ENCODE results near the gene DUSP5. TPM values are rescaled to one million over a fixed set of nuclear protein-coding genes. Genes with fewer than 3 reads are reported as not detected.

Gene DUSP5
- total and polyA plus RNA-seq, 2 of the 4 experiments (the other 2 are of a cell fraction) = 42.1 to 48.1 TPM

DNA sequence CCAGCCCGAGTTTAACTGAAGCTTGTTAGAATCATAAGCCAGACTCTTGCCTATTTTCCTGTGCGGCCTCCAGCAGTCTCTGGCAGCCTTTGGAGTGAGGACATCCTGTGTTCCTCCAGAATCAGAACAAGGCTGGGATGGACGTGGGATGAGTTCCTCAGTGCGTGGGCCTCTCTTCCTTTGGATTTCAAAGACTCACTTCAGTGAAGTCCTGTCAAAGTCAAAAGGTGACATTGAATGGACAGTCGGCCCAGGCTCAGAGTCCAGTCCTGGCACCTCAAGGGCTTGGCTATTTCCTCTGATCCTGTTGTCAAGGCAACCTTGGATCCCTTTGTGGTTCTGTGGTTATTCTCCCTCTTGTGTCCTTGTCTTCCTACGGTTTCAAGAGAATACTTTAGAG, 48.4 kb downstream of the DUSP5 start:
- 0 out of 2 replicates have a peak overlapping the region, but pooled peaks have one; percentile 7 for H4K91ac ChIP-seq (ENCODE audit: insufficient read depth, low read depth, low read length)
- DNase-seq (no peak), ATAC-seq (ENCODE audit: low read depth) (no peak)
- H2BK20ac ChIP-seq (ENCODE audit: low read depth, low read length) = peak overlapping the region; percentile 48; the same call in 1 of the 2 replicates
- 0 out of 3 replicates have a peak overlapping the region, but pooled peaks have one; percentile 1 for H2BK15ac ChIP-seq (ENCODE audit: low read depth, low read length)
- intact Hi-C loops (cut with micrococcal nuclease) (no loop called here), dilution Hi-C loops (cut with HindIII; ENCODE audit: low sequenced_read_pairs, unreplicated experiment) (no loop called here), in situ Hi-C loops (cut with MboI; ENCODE audit: low sequenced_read_pairs) (loop anchor here (5.0 kb wide), 1 partner anchor 234 kb away; no protein-coding TSS in a partner anchor)
- peaks cover 2% of the 10 kb centered on the region; the same call in 1 of the 2 replicates for H3K27me3 ChIP-seq (ENCODE audit: control insufficient read depth, insufficient read depth, low read length)
- H3K4me2 ChIP-seq (ENCODE audit: low read depth, low read length) = no peak overlapping the region
- peak overlapping the region; percentile 15; the same call in 1 of the 2 replicates for H3K4ac ChIP-seq (ENCODE audit: low read depth, low read length)
- peak overlapping the region; percentile 35 for H2AK5ac ChIP-seq (ENCODE audit: low read depth, low read length)
- peak overlapping the region; percentile 2; the same call in 1 of the 2 replicates for H3K18ac ChIP-seq (ENCODE audit: low read depth, low read length)
- ChIA-PET CTCF (interaction anchor here (0.6 to 2.0 kb wide), 7 partner anchors 9 to 239 kb away, joined by 3 to 11 read pairs (median 4); no protein-coding TSS in a partner anchor), POLR2A (ENCODE audit: unreplicated experiment) (no interaction called here)
- 0 out of 2 replicates have a peak overlapping the region, but pooled peaks have one; percentile 2 for H3K23ac ChIP-seq (ENCODE audit: low read depth, low read length)
- H2AFZ ChIP-seq (replicated peaks; ENCODE audit: low read length, poor library complexity) = no peak overlapping the region
- no peak overlapping the region for H4K5ac ChIP-seq (ENCODE audit: low read depth, low read length)
- TF ChIP-seq NFE2L2 (IDR thresholded peaks at IDR 0.05; ENCODE audit: low read depth, low read length) = no peak
- no peak for TF ChIP-seq CHD1 (IDR thresholded peaks at IDR 0.05; ENCODE audit: low read depth, low read length)
- TF ChIP-seq, protein P1, sequence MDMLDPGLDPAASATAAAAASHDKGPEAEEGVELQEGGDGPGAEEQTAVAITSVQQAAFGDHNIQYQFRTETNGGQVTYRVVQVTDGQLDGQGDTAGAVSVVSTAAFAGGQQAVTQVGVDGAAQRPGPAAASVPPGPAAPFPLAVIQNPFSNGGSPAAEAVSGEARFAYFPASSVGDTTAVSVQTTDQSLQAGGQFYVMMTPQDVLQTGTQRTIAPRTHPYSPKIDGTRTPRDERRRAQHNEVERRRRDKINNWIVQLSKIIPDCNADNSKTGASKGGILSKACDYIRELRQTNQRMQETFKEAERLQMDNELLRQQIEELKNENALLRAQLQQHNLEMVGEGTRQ (IDR thresholded peaks at IDR 0.05; ENCODE audit: low read depth, low read length) = no peak
- no peak for TF ChIP-seq RAD21 (IDR thresholded peaks at IDR 0.05; ENCODE audit: low read length)
- TF ChIP-seq CTCF (conservative IDR thresholded peaks at IDR 0.05; ENCODE audit: low read depth, low read length) = no peak
- TF ChIP-seq, protein P2, sequence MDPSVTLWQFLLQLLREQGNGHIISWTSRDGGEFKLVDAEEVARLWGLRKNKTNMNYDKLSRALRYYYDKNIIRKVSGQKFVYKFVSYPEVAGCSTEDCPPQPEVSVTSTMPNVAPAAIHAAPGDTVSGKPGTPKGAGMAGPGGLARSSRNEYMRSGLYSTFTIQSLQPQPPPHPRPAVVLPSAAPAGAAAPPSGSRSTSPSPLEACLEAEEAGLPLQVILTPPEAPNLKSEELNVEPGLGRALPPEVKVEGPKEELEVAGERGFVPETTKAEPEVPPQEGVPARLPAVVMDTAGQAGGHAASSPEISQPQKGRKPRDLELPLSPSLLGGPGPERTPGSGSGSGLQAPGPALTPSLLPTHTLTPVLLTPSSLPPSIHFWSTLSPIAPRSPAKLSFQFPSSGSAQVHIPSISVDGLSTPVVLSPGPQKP (IDR thresholded peaks at IDR 0.05; ENCODE audit: borderline replicate concordance, low read depth, low read length) = no peak
- TF ChIP-seq MXI1 (IDR thresholded peaks at IDR 0.05; ENCODE audit: borderline replicate concordance, low read depth, low read length) = no peak
- no peak for TF ChIP-seq RCOR1 (IDR thresholded peaks at IDR 0.05; ENCODE audit: insufficient replicate concordance, low read length)
- TF ChIP-seq MAZ (IDR thresholded peaks at IDR 0.05; ENCODE audit: borderline replicate concordance, low read depth, low read length) = no peak
- no peak for TF ChIP-seq RFX5 (IDR thresholded peaks at IDR 0.05; ENCODE audit: low read depth, low read length)
- TF ChIP-seq BHLHE40 (IDR thresholded peaks at IDR 0.05; ENCODE audit: low read depth, low read length) = no peak
- TF ChIP-seq POLR2A (IDR thresholded peaks at IDR 0.05; ENCODE audit: low read depth, low read length) = no peak
- no peak for TF ChIP-seq MAFK (IDR thresholded peaks at IDR 0.05; ENCODE audit: low read depth, low read length)
- no peak for TF ChIP-seq FOS (IDR thresholded peaks at IDR 0.05; ENCODE audit: low read depth, low read length)
- TF ChIP-seq CEBPB (IDR thresholded peaks at IDR 0.05; ENCODE audit: low read depth, low read length) = no peak
- no peak for TF ChIP-seq SMC3 (IDR thresholded peaks at IDR 0.05; ENCODE audit: low read depth, low read length)
- WGBS, 2 experiments (ENCODE audit: extremely low coverage in 2 of 2, insufficient read length in 1 of 2) = 93% methylated on average over 4 of the region's 6 CpGs; no CpG with 5 or more reads in 1 of the 2 experiments
- no peak overlapping the region for H4K8ac ChIP-seq (ENCODE audit: low read depth in 2 of 2, low read length in 2 of 2)
- H2BK120ac ChIP-seq (ENCODE audit: low read depth, low read length) = no peak overlapping the region
- H4K20me1 ChIP-seq (ENCODE audit: insufficient read depth, low read length) = no peaks in the 10 kb centered on the region
- no peak overlapping the region for H3K14ac ChIP-seq (replicated peaks; ENCODE audit: low read depth, low read length)
- no peaks in the 10 kb centered on the region for H3K9me3 ChIP-seq (ENCODE audit: control insufficient read depth, insufficient read depth, low read length)
- H3K79me1 ChIP-seq (ENCODE audit: low read depth in 1 of 2, low read length in 2 of 2) = no peaks in the 10 kb centered on the region
- H3K27ac ChIP-seq (ENCODE audit: insufficient read depth, low read length) = no peak overlapping the region
- no peak overlapping the region for H3K4me3 ChIP-seq (ENCODE audit: insufficient read depth, low read depth, low read length)
- no peak overlapping the region for H2AK9ac ChIP-seq (replicated peaks; ENCODE audit: low read depth, low read length, poor library complexity)
- peaks cover 2% of the 10 kb centered on the region; the same call in 1 of the 2 replicates for H3K4me1 ChIP-seq (ENCODE audit: control insufficient read depth, insufficient read depth, low read length)
- no peak overlapping the region for H3K56ac ChIP-seq (ENCODE audit: extremely low read depth, insufficient read depth, low read length)
- no peak overlapping the region for H3K9ac ChIP-seq (ENCODE audit: low read depth, low read length)
- H3K9me1 ChIP-seq (ENCODE audit: insufficient read depth, low read length) = 0 out of 2 replicates have a peak, but pooled peaks cover 5% of the 10 kb centered on the region
- no peaks in the 10 kb centered on the region for H3K36me3 ChIP-seq (ENCODE audit: control insufficient read depth, insufficient read depth, low read length)
- H2BK5ac ChIP-seq (ENCODE audit: low read depth, low read length, poor library complexity, severe bottlenecking) = no peak overlapping the region
- BruUV-seq (replicated peaks) = no TSS peak
